ENCODE measurements around the gene CGNL1.

CGNL1 gene

DNA sequence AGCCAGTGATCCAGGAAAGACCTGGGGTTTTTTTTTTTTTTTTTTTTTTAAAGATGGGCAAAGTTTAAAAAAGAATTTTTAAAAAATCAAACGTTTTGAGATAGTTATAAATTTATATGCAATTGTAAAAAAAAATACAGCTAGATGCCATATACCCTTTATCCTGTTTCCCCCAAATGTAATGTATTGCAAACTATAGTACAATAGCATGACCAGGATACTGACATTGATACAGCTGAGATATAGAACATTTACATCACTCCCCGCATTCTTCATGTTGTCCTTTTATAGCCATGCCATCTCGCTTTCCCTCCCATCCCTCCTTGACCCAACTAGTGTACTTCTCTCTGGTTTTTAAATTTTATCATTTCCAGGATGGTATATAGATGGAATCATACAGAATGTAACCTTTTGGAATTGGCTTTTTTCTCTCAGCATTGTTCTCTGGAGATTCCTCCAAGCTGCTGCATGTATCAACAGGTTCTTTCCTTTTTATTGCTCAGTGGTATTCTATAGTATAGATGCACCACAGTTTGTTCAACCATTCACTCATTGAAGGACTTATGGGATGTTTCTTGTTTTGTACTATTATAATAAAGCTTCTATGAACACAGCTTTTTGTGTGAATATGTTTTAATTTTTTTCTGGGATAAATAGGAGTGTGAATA lies 104.9 kb downstream of the CGNL1 start:
- no peak overlapping the region for H3K4me3 Mint-ChIP-seq
- ATAC-seq (replicated peaks) (no peak), DNase-seq (no peak)
- no peaks in the 10 kb centered on the region for H3K36me3 Mint-ChIP-seq
- peaks cover 0 to 2% of the 10 kb centered on the region in 2 donors for H3K9me3 Mint-ChIP-seq
- peaks cover 0 to 5% of the 10 kb centered on the region in 2 donors for H3K27me3 Mint-ChIP-seq
- H3K27ac Mint-ChIP-seq = no peak overlapping the region
- peaks cover 0 to 2% of the 10 kb centered on the region in 2 donors for H3K4me1 Mint-ChIP-seq

DNA sequence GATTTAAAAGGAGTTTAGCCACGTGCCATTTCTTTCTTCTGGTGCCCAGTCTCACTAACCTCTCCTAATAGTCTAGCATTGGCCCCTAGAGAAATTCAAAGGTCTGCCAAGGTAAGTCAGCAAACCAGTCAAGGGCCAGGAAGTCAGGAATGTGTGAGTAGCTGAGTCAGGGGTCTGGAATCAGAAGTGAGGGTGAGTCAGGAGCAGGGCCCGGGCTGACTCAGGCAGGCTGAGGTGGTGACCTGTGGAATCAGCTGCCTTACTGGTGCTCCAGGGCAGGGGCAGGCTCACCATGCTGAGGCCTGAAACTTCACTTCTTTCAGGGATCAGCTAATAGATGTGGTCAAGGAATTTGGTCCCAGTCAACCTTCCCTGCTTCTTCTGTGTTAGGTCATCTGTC lies 109.6 kb downstream of the CGNL1 start:
- Mint-ChIP-seq H3K4me3 (no peak overlapping the region), H3K9me3 (peaks cover 0 to 2% of the 10 kb centered on the region in 2 donors), H3K27me3 (peaks cover 5 to 8% of the 10 kb centered on the region in 2 donors), H3K4me1 (no peaks in the 10 kb centered on the region), H3K27ac (no peak overlapping the region), H3K36me3 (no peaks in the 10 kb centered on the region)
- DNase-seq (no peak), ATAC-seq (replicated peaks) (no peak)

DNA sequence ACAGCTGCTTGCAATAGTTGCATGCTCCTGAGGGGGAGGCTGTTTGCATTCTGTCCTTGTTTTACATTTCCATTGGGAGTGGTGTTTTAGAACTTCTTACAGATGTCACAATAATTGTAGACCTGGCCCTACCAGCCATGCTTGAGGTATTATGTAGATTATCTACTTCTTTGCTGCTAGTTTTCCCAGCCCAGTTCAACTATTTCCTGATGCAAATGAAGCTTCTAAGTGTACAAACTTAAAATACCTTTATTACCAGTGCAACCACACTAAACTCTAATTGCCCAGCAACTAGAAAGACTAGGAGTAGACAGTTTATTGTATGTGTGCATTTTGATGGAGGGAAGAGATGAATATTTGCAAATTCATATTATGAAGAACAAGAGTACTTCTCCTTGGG lies 110.5 kb downstream of the CGNL1 start:
- DNase-seq = no peak
- no peaks in the 10 kb centered on the region for H3K4me1 Mint-ChIP-seq
- no peaks in the 10 kb centered on the region for H3K9me3 Mint-ChIP-seq
- H3K27me3 Mint-ChIP-seq = peaks cover 5 to 8% of the 10 kb centered on the region in 2 donors
- H3K36me3 Mint-ChIP-seq = no peaks in the 10 kb centered on the region
- no peak overlapping the region for H3K4me3 Mint-ChIP-seq
- H3K27ac Mint-ChIP-seq = no peak overlapping the region
- ATAC-seq (replicated peaks) = no peak

GRCh38 chr15:57489122-57489521 lies 112.8 kb downstream of the CGNL1 start:
- no peaks in the 10 kb centered on the region for H3K36me3 Mint-ChIP-seq

DNA sequence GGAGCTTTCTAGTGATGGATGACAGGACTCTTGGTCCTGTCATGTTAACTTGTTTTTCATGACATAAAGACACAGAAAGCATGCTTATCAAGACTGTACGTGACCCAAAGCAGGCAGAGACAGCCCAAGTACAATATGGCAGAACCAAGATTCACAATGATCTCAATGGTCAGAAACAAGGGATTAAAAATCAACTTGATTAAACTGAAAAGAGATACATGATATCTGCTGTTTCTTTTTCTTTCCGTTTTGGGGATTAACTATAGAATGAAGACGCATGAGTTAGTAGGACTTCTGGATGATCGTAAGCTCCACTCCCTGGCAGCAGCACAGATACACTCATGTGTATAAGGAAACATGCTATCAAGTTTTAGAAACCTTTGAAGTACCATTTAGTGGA lies 117.0 kb downstream of the CGNL1 start:
- Mint-ChIP-seq H3K9me3 (no peaks in the 10 kb centered on the region), H3K27ac (no peak overlapping the region), H3K4me1 (peaks cover 3 to 15% of the 10 kb centered on the region in 2 donors), H3K4me3 (no peak overlapping the region), H3K27me3 (peaks cover 0 to 5% of the 10 kb centered on the region in 2 donors), H3K36me3 (no peaks in the 10 kb centered on the region)
- ATAC-seq (replicated peaks) (no peak), DNase-seq (no peak)

More at GRCh38 chr15:57489122-57489521, 112.8 kb downstream of the CGNL1 start:
- Mint-ChIP-seq H3K9me3 (no peaks in the 10 kb centered on the region), H3K27me3 (peaks cover 5 to 8% of the 10 kb centered on the region in 2 donors), H3K4me3 (no peak overlapping the region), H3K4me1 (peaks cover 0 to 2% of the 10 kb centered on the region in 2 donors), H3K27ac (no peak overlapping the region)
- ATAC-seq (replicated peaks) = no peak
- DNase-seq = no peak

DNA sequence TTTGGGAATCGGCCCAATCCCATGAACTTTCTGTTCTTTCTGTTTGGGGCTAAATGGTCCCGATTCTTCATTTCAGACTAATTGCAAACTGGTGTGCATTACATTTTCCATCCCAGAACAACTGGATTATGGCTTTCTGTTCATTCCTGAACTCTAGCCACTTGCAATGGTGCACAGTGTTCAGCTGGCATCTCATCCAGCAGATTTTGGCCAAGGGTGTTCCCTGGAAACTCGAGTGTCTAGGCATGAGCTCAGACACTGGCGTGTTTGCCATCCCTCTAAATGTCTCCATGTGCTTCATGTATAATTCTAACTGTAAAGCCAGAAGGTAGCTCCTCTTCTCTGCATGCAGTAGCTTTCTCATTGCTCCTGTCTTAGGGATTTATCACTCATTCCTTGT lies 118.3 kb downstream of the CGNL1 start:
- Mint-ChIP-seq H3K4me1 (peaks cover 3 to 15% of the 10 kb centered on the region in 2 donors), H3K4me3 (no peak overlapping the region), H3K27me3 (peaks cover 0 to 4% of the 10 kb centered on the region in 2 donors), H3K9me3 (no peaks in the 10 kb centered on the region), H3K36me3 (no peaks in the 10 kb centered on the region), H3K27ac (no peak overlapping the region)
- ATAC-seq (replicated peaks) (no peak), DNase-seq (no peak)

DNA sequence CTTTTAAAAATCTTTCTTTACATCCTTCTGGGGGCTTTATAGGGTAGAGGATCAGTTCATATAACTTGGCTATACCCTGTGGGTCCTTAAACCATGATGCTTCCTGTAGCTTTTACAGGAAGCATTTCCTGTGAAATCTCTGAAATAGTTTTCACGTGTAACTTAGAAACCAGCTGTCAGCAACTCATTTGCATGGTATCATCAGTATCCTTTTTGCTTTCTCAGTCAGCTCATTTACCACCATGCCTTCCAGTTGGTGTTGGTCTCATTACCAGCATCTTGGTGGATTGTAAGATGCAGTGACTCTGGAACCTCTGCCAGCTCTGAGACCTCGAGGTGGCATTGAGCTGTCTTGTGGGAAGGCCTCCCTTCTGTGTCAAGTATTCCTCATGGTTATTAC lies 118.7 kb downstream of the CGNL1 start:
- Mint-ChIP-seq H3K4me1 (peaks cover 3 to 15% of the 10 kb centered on the region in 2 donors), H3K9me3 (no peaks in the 10 kb centered on the region), H3K4me3 (no peak overlapping the region), H3K27me3 (no peaks in the 10 kb centered on the region), H3K27ac (no peak overlapping the region), H3K36me3 (no peaks in the 10 kb centered on the region)
- DNase-seq (no peak), ATAC-seq (replicated peaks) (no peak)

DNA sequence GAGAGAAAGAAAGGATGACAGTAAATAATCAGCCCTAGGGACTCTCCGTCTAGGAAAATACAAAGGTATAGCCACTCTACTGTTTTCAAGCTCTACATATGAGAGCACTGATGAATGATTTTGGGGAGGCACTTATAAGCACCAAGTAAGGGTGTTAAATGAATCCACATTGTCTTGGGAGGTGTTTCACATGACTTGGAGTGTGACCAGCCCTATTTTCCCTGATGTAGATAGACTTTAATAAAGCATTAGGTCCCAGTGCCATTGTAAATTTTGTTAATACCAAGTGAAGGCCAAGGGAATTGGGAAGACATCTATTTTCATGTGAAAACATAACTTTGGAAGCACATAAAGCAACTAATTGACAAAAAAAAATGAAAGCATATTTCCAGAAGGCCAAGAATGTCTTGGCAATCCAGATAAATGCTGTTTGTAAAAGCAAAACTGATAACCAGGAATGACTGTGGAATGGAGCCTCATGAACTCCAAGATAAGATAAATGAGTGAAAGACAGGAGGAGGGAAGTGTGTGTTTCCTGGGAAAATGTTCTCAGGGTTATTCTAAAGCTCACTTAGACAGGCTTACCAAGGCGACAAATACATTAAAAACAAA lies 119.4 kb downstream of the CGNL1 start:
- DNase-seq (no peak), ATAC-seq (replicated peaks) (no peak)
- no peaks in the 10 kb centered on the region for H3K9me3 Mint-ChIP-seq
- no peak overlapping the region for H3K27ac Mint-ChIP-seq
- H3K4me1 Mint-ChIP-seq = peaks cover 3 to 15% of the 10 kb centered on the region in 2 donors
- H3K4me3 Mint-ChIP-seq = no peak overlapping the region
- no peaks in the 10 kb centered on the region for H3K36me3 Mint-ChIP-seq
- H3K27me3 Mint-ChIP-seq = no peaks in the 10 kb centered on the region

DNA sequence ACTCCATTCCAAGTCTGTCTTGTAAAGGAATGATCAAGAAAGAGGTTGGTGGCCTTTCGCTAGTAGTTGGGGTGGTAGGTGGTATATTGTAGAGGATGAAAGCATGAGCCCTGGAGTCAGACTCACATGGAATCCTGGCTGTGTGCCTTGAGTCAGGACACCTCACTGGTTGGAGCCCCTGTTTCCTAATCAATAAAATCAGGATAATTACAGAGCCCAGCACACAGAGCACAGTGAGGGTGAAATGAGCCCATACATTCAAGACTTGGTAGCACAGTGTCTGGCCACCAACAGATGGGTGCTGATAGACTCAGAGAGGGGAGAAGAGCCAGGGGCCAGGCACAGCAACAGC lies 120.3 kb downstream of the CGNL1 start:
- H3K36me3 Mint-ChIP-seq = no peaks in the 10 kb centered on the region
- no peaks in the 10 kb centered on the region for H3K27me3 Mint-ChIP-seq
- DNase-seq (no peak), ATAC-seq (replicated peaks) (no peak)
- H3K4me1 Mint-ChIP-seq = peaks cover 3 to 15% of the 10 kb centered on the region in 2 donors
- H3K4me3 Mint-ChIP-seq = no peak overlapping the region
- no peaks in the 10 kb centered on the region for H3K9me3 Mint-ChIP-seq
- H3K27ac Mint-ChIP-seq = no peak overlapping the region

GRCh38 chr15:57496946-57497869 lies 120.9 kb downstream of the CGNL1 start:
- no peak overlapping the region for H3K27ac Mint-ChIP-seq
- no peaks in the 10 kb centered on the region for H3K27me3 Mint-ChIP-seq

DNA sequence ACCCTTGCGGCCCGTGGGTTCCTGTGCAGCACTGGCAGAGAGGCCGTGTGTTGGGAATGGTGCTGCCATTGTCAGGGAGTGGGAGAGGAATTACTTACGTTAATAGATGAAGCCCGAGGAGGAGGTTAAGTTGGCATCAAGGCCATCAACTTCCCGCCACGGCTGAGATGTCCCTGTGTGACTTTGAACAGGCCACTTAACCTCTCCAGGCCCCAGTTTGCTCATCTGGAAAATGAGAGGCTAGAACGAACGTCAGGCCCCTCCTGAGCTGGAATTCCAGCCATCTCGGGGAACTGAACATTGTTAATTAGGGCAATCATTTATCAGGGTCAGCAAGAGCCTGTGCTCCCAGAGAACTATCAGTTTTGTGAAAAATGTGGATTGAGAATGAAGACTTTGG lies 124.0 kb downstream of the CGNL1 start:
- Mint-ChIP-seq H3K4me1 (peaks cover 5 to 9% of the 10 kb centered on the region in 2 donors), H3K4me3 (no peak overlapping the region), H3K27me3 (no peaks in the 10 kb centered on the region), H3K36me3 (no peaks in the 10 kb centered on the region), H3K9me3 (no peaks in the 10 kb centered on the region), H3K27ac (no peak overlapping the region)
- no peak for ATAC-seq (replicated peaks)
- no peak for DNase-seq

More at GRCh38 chr15:57496946-57497869, 120.9 kb downstream of the CGNL1 start:
- peaks cover 4 to 18% of the 10 kb centered on the region in 2 donors for H3K4me1 Mint-ChIP-seq
- no peak overlapping the region for H3K4me3 Mint-ChIP-seq
- no peak for ATAC-seq (replicated peaks)
- no peaks in the 10 kb centered on the region for H3K36me3 Mint-ChIP-seq
- DNase-seq = no peak
- no peaks in the 10 kb centered on the region for H3K9me3 Mint-ChIP-seq

DNA sequence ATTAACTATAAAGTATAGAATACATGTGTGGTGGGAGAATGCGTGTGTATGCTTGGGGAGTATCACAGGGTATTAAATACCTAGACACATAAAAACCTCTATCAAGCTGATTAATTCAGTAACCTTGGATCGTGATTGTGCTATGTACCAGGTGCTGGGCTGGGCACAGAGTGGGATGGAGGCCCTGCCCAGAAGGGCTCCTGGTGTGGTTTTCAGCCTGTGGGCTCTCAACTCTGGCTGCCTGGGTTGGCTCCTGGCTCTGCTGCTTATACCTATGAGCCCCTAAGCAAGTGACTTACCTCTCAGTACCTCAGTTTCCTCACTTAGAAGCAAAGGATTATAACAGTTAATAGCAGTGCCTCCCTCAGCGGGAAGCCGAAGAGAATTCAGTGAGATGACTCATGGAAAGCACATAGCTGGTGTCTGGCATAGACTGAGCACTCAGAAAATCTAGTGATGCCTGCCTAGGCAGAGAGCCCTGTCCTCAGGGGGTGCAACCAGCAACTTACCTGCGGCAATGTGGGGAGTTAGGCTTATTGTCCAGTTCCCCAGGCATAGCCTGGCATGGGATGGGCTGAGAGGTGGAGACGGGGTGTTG lies 124.8 kb downstream of the CGNL1 start:
- no peaks in the 10 kb centered on the region for H3K9me3 Mint-ChIP-seq

GRCh38 chr15:57502116-57502515 lies 125.8 kb downstream of the CGNL1 start:
- Mint-ChIP-seq H3K27me3 (no peaks in the 10 kb centered on the region), H3K4me1 (peaks cover 6 to 8% of the 10 kb centered on the region in 2 donors), H3K27ac (no peak overlapping the region), H3K36me3 (no peaks in the 10 kb centered on the region), H3K9me3 (no peaks in the 10 kb centered on the region), H3K4me3 (no peak overlapping the region)
- ATAC-seq (replicated peaks) (no peak), DNase-seq (no peak)

More for the DNA sequence above, 124.8 kb downstream of the CGNL1 start:
- Mint-ChIP-seq H3K36me3 (no peaks in the 10 kb centered on the region), H3K4me1 (peaks cover 5 to 8% of the 10 kb centered on the region in 2 donors), H3K27me3 (no peaks in the 10 kb centered on the region), H3K27ac (no peak overlapping the region), H3K4me3 (no peak overlapping the region)
- no peak for DNase-seq
- no peak for ATAC-seq (replicated peaks)

DNA sequence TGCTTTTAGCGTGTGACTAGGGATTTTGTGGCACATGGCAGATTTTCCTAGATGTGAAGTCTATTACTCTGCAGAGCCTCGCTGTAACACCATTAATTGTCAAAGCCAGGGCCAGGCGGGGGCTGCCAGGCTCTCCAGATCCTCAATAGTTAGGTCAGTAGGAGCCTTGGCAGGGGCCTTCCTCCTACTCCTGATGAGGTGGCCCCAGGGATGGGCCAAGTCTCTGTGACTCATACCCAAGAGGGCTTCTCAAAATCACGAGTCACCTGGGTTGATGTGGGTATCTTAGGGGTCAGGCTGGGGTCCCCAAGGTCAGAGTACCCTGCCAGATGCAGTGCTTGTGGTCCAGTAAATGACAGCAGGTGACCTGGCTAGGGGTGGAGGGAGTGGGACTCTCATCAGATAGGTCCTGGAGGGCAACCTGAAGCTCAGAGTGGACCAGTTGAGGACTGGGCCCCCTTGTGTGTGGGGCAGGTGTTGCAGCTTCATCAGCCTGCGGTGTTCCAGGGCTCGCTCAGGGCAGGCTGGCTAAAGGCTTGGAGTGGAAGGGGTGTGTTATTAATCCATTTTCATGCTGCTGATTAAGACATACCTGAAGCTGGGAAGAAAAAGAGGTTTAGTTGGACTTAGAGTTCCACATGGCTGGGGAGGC lies 126.9 kb downstream of the CGNL1 start:
- H3K27ac Mint-ChIP-seq = no peak overlapping the region
- H3K4me1 Mint-ChIP-seq = peaks cover 8 to 13% of the 10 kb centered on the region in 2 donors
- H3K27me3 Mint-ChIP-seq = no peaks in the 10 kb centered on the region
- no peaks in the 10 kb centered on the region for H3K9me3 Mint-ChIP-seq
- DNase-seq = no peak
- ATAC-seq (replicated peaks) = no peak
- no peaks in the 10 kb centered on the region for H3K36me3 Mint-ChIP-seq
- H3K4me3 Mint-ChIP-seq = no peak overlapping the region

All from stimulated activated naive B cell treated with anti-CD40 and anti-IgM and Interleukin-4, amounts not matched to agents 10 μg/mL and 1 μg/mL and 100 μg/mL, for 72 hours (primary cell).